Muscle layer of colon (tissue), 2 donors: ENCODE data around the gene ASIC2.
A peak's percentile ranks its signal among the peaks of the same experiment; 100 is the strongest.

Experiments used
- H3K27ac ChIP-seq: one replicate; pipeline ENCODE4 v1.7.0; 2013; ENCODE audit warnings: low read depth, mild to moderate bottlenecking, low read length, moderate library complexity
- H3K27me3 ChIP-seq, 2 donors: one replicate each; pipeline ENCODE4 v1.7.0; 2013; ENCODE audit warnings: low read length in 2 of 2, mild to moderate bottlenecking in 2 of 2; ENCODE audit not compliant: insufficient read depth in 2 of 2, control insufficient read depth in 1 of 2
- H3K36me3 ChIP-seq: one replicate; pipeline ENCODE4 v1.7.0; 2013; ENCODE audit warnings: mild to moderate bottlenecking, low read length; ENCODE audit not compliant: insufficient read depth
- H3K4me1 ChIP-seq: one replicate; pipeline ENCODE4 v1.7.0; 2013; ENCODE audit warnings: mild to moderate bottlenecking, low read length; ENCODE audit not compliant: insufficient read depth
- H3K4me3 ChIP-seq, 2 donors: one replicate each; pipeline ENCODE4 v1.7.0; 2013; ENCODE audit warnings: low read length in 2 of 2, low read depth in 1 of 2, mild to moderate bottlenecking in 1 of 2, moderate library complexity in 1 of 2
- H3K9ac ChIP-seq: one replicate; pipeline ENCODE4 v1.7.0; 2013; ENCODE audit warnings: low read length
- H3K9me3 ChIP-seq: one replicate; pipeline ENCODE4 v1.7.0; 2013; ENCODE audit warnings: mild to moderate bottlenecking, low read length
- donor health status: abdominal sarcoma.
- donor health status: Adenocarcinoma of cecum.

The ASIC2 gene

GRCh38 chr17:33310296-33310695, 17.2 kb upstream of the ASIC2 start:
- no peaks in the 10 kb centered on the region for H3K9me3 ChIP-seq
- no peaks in the 10 kb centered on the region for H3K27me3 ChIP-seq
- H3K27ac ChIP-seq, result no peak overlapping the region

DNA sequence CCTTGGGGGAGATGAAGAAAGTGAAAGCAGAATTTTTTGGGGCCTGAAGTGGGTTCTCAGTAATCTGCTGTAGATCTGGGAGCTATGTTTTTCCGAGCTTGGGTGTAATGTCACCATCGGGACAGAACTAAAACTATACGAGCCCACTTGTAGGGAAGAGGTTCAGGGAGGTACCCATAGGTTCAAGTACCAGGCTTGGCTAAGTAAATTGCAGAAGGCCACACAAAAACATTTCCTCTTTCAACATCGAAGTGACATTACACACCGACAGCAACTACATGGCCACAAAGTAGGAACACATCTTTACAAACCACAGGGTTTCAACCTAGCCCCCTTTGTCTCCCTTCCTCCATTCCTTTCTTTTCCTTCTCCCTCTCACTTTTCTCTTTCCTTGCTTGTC, 10.2 kb upstream of the ASIC2 start:
- H3K4me1 ChIP-seq, result no peaks in the 10 kb centered on the region
- no peaks in the 10 kb centered on the region for H3K36me3 ChIP-seq
- peaks cover 4% of the 10 kb centered on the region for H3K9me3 ChIP-seq
- no peak overlapping the region for H3K27ac ChIP-seq
- H3K9ac ChIP-seq, result no peak overlapping the region
- H3K27me3 ChIP-seq, result no peaks in the 10 kb centered on the region
- H3K4me3 ChIP-seq, result no peak overlapping the region

More at GRCh38 chr17:33310296-33310695, 17.2 kb upstream of the ASIC2 start:
- Histone ChIP-seq H3K9ac (no peak overlapping the region), H3K4me1 (no peaks in the 10 kb centered on the region), H3K36me3 (no peaks in the 10 kb centered on the region), H3K4me3 (no peak overlapping the region)

GRCh38 chr17:33302394-33302793, 9.3 kb upstream of the ASIC2 start:
- no peak overlapping the region for H3K9ac ChIP-seq
- no peak overlapping the region for H3K27ac ChIP-seq
- H3K4me1 ChIP-seq, result no peaks in the 10 kb centered on the region
- H3K36me3 ChIP-seq, result no peaks in the 10 kb centered on the region
- peaks cover 4% of the 10 kb centered on the region for H3K9me3 ChIP-seq
- no peaks in the 10 kb centered on the region for H3K27me3 ChIP-seq
- H3K4me3 ChIP-seq, result no peak overlapping the region

GRCh38 chr17:33300241-33300640, 7.1 kb upstream of the ASIC2 start:
- no peaks in the 10 kb centered on the region for H3K4me1 ChIP-seq
- no peaks in the 10 kb centered on the region for H3K36me3 ChIP-seq
- peaks cover 0 to 3% of the 10 kb centered on the region in 2 donors for H3K27me3 ChIP-seq
- H3K27ac ChIP-seq, result no peak overlapping the region
- no peak overlapping the region for H3K9ac ChIP-seq
- H3K9me3 ChIP-seq, result peaks cover 4% of the 10 kb centered on the region
- H3K4me3 ChIP-seq, result no peak overlapping the region

- H3K27ac ChIP-seq, result no peak overlapping the region
- H3K4me1 ChIP-seq, result no peaks in the 10 kb centered on the region
- no peaks in the 10 kb centered on the region for H3K36me3 ChIP-seq
- H3K9ac ChIP-seq, result no peak overlapping the region
- H3K27me3 ChIP-seq, result peaks cover 0 to 7% of the 10 kb centered on the region in 2 donors
- no peak overlapping the region for H3K4me3 ChIP-seq
- peaks cover 4% of the 10 kb centered on the region for H3K9me3 ChIP-seq
These were observed 6.0 kb upstream of the ASIC2 start for GRCh38 chr17:33299115-33299514.

- Histone ChIP-seq H3K4me3 (no peak overlapping the region), H3K27ac (no peak overlapping the region), H3K36me3 (no peaks in the 10 kb centered on the region), H3K9me3 (peaks cover 4% of the 10 kb centered on the region), H3K4me1 (no peaks in the 10 kb centered on the region), H3K9ac (no peak overlapping the region), H3K27me3 (peaks cover 0 to 12% of the 10 kb centered on the region in 2 donors)
These were observed 4.5 kb upstream of the ASIC2 start for GRCh38 chr17:33297643-33298042.

- Histone ChIP-seq H3K36me3 (no peaks in the 10 kb centered on the region), H3K9ac (no peak overlapping the region), H3K27me3 (peaks cover 10 to 26% of the 10 kb centered on the region in 2 donors), H3K9me3 (peaks cover 4% of the 10 kb centered on the region), H3K4me1 (no peaks in the 10 kb centered on the region), H3K4me3 (no peak overlapping the region), H3K27ac (no peak overlapping the region)
These were observed 1.9 kb upstream of the ASIC2 start for GRCh38 chr17:33294994-33295393.

DNA sequence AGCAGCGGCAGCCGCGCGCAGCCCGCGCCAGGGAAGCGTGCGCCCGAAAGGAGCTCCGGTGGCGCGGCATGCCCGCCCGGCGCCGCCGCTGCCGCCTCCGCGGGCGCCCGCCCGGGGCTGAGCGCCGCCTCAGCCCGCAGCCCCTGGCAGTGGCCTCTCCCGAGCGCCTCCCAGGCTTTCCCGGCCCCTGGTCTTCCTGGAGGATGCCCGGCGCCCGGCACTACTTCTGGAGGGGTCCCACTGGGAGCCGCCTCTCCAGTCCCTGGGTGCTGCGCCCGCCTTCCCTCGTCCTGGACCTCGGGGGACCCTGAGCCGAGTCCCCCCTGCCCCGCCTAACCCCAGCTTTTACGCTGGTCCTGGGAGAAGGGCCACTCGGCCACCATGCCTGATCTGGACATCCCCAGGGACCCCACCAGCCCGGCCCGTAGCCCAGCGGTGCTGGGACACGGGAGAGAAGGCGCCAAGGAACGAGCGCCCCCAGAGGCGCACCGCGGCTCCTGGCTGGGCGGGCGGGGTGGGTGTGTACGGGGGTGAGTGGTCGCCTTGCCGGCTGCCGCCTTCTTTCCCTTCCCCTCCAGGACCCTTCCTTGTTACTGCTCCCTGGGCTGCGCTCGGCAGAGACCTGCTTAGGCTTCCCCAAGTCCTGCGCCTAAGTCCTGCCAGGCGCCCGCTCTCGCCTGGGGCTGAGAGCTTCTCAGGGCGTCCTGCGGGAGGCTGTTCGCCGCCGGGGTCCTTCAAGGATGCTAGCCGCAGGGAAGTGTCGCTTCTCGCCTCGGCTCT, 704 bp downstream of the ASIC2 start:
- peaks cover 16 to 27% of the 10 kb centered on the region in 2 donors for H3K27me3 ChIP-seq
- H3K4me3 ChIP-seq, result peak overlapping the region in 1 of 2 donors; percentile 2
- no peaks in the 10 kb centered on the region for H3K9me3 ChIP-seq

DNA sequence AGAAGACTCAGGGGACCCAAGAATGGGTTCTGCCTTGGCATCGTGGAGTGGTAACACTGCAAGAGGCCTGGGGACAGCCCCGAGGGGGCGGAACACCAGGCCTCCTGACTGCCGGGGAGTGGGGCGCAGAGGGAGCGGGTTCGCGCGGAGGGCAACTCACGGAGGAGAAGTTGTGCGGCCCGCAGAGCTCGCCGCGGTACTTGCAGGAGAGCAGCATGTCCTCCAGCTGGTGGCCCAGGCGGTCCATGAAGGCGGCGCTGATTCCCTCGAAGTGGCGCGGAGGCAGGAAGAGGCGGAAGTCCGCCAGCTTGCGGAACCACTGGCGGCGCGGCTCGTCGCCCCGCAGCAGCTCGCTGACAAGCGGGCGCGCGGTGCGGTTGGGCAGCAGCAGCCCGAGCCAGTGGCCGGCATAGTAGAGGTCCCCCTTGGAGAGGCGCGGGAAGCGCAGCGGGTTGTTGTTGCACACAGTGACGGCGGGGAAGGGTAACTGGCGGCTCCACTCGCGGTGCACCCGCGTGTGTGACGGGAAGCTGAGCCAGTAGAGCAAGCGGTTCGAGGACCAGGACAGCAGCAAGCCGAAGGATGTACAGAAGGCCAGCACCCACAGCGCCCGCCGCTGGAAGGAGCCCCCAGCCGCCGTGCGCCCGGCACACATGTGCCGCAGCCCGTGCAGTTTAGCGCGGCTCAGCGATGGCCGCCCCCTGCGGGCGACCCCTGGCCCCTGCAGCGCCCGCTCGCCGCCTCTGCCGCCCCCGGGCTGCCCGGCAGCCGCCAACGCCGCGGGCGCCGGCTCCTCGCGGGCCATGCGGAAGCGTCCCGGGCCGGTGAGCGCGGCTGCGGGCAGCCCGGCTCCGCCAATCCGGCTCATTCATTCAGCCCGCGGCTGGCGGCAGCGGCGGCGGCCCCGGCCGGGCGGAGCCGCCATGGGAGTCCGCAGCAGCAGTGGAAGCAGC, 1.6 kb downstream of the ASIC2 start:
- Histone ChIP-seq H3K27ac (no peak overlapping the region), H3K36me3 (no peaks in the 10 kb centered on the region), H3K27me3 (peaks cover 16 to 27% of the 10 kb centered on the region in 2 donors), H3K4me3 (no peak overlapping the region), H3K9me3 (no peaks in the 10 kb centered on the region), H3K4me1 (no peaks in the 10 kb centered on the region), H3K9ac (no peak overlapping the region)

More for the DNA sequence above, 704 bp downstream of the ASIC2 start:
- H3K9ac ChIP-seq, result no peak overlapping the region
- H3K27ac ChIP-seq, result no peak overlapping the region
- H3K36me3 ChIP-seq, result no peaks in the 10 kb centered on the region
- H3K4me1 ChIP-seq, result no peaks in the 10 kb centered on the region

GRCh38 chr17:33290253-33290652, 2.8 kb downstream of the ASIC2 start:
- no peaks in the 10 kb centered on the region for H3K4me1 ChIP-seq
- no peak overlapping the region for H3K9ac ChIP-seq
- H3K4me3 ChIP-seq, result no peak overlapping the region
- H3K27me3 ChIP-seq, result peaks cover 16 to 24% of the 10 kb centered on the region in 2 donors
- H3K36me3 ChIP-seq, result no peaks in the 10 kb centered on the region
- no peak overlapping the region for H3K27ac ChIP-seq
- no peaks in the 10 kb centered on the region for H3K9me3 ChIP-seq

GRCh38 chr17:33288954-33289353, 4.1 kb downstream of the ASIC2 start:
- Histone ChIP-seq H3K4me1 (peaks cover 7% of the 10 kb centered on the region), H3K36me3 (no peaks in the 10 kb centered on the region), H3K4me3 (no peak overlapping the region), H3K27ac (no peak overlapping the region), H3K9ac (no peak overlapping the region), H3K27me3 (peaks cover 16 to 19% of the 10 kb centered on the region in 2 donors), H3K9me3 (no peaks in the 10 kb centered on the region)
